Calu3 (cell line): Measurements from ENCODE around the gene STT3A. TPM values are rescaled to one million over a fixed set of nuclear protein-coding genes. Genes with fewer than 3 reads are reported as not detected.

ENCODE experiments used
- Bru-seq: library from RNA; stranded (reverse); fragments of 400-500 nt; gene quantifications from one replicate; lab custom pipeline; 2021; lab: Mats Ljungman, UMichigan
- BruChase-seq, 2 experiments: library from RNA; stranded (reverse); fragments of 400-500 nt; gene quantifications; one replicate each; lab custom pipeline; 2021; lab: Mats Ljungman, UMichigan
- BruUV-seq: library from RNA; stranded (reverse); fragments of 400-500 nt; replicated peaks from 2 replicates; lab custom pipeline; 2021; lab: Mats Ljungman, UMichigan
- CTCF ChIA-PET: fragments of 300-600 bp; sonication (Branson Sonifier 250); formaldehyde crosslinking; loops from one replicate; lab custom pipeline; 2022; ENCODE audit warnings: antibody characterized with exemption; lab: Charles Lee
- DNase-seq: peaks from one replicate; pipeline ENCODE4 v3.0.0; 2022
- H3K27ac Mint-ChIP-seq: one replicate; pipeline ENCODE4 v1.8.0; 2022; ENCODE audit warnings: mixed read lengths; ENCODE audit not compliant: unreplicated experiment
- H3K27me3 Mint-ChIP-seq: one replicate; pipeline ENCODE4 v1.8.0; 2022; ENCODE audit warnings: mixed read lengths; ENCODE audit not compliant: unreplicated experiment
- H3K36me3 Mint-ChIP-seq: one replicate; pipeline ENCODE4 v1.8.0; 2022; ENCODE audit warnings: mild to moderate bottlenecking, moderate library complexity, mixed read lengths; ENCODE audit not compliant: insufficient read depth, unreplicated experiment
- H3K4me1 Mint-ChIP-seq: one replicate; pipeline ENCODE4 v1.8.0; 2022; ENCODE audit warnings: mild to moderate bottlenecking, low read depth, mixed read lengths; ENCODE audit not compliant: unreplicated experiment
- H3K4me3 Mint-ChIP-seq: one replicate; pipeline ENCODE4 v1.8.0; 2022; ENCODE audit warnings: mild to moderate bottlenecking, low read depth, moderate library complexity, mixed read lengths; ENCODE audit not compliant: unreplicated experiment
- H3K9me3 Mint-ChIP-seq: one replicate; pipeline ENCODE4 v1.8.0; 2022; ENCODE audit warnings: low read depth, mixed read lengths; ENCODE audit not compliant: unreplicated experiment
- CTCF ChIP-seq: fragments of 200-600 bp; IDR thresholded peaks from one replicate; pipeline ENCODE4 v1.8.0; 2022; ENCODE audit warnings: antibody characterized with exemption; ENCODE audit not compliant: unreplicated experiment
- intact Hi-C: fragments of 100-400 bp; cut with micrococcal nuclease; formaldehyde crosslinking; loops from one replicate; pipeline ENCODE4 v1.10.0; 2022; ENCODE audit not compliant: unreplicated experiment
- long read RNA-seq: library from polyadenylated mRNA; stranded (forward); transcript quantifications from one replicate; pipeline ENCODE4 v2.0.0, GENCODE V29; 2022
- total RNA-seq: library from RNA; stranded (reverse); gene quantifications from 2 replicates; pipeline ENCODE4 v1.2.3, GENCODE V29; 2022

STT3A gene
- 139 and 168 TPM in 2 replicates for total RNA-seq
- percentile 87 among the genes with signal in this experiment for Bru-seq, nascent RNA
- percentile 92 among the genes with signal in this experiment for BruChase-seq, experiment 1, labeled RNA remaining after a 6-hour chase
- percentile 85 among the genes with signal in this experiment for BruChase-seq, experiment 2, labeled RNA remaining after a 2-hour chase
- long read RNA-seq, full-length matches to known transcripts = 82 of 122 reads
- long read RNA-seq, partial matches to known transcripts = 29 of 122 reads
- long read RNA-seq, other reads (novel, unspliced or antisense) = 11 of 122 reads

GRCh38 chr11:125592305-125593113 is at the start of gene STT3A:
STT3A (plus strand) TSS chr11:125592852; CDS start chr11:125595916, 3,064 bp downstream.
- intact Hi-C loops = no loop called here
- no peaks in the 10 kb centered on the region for H3K27me3 Mint-ChIP-seq
- peak within 1 kb of the TSS; percentile 99 for H3K4me3 Mint-ChIP-seq
- H3K36me3 Mint-ChIP-seq = peaks cover 45% of the 10 kb centered on the region
- peak; percentile 94 for DNase-seq
- TF ChIP-seq CTCF = no peak
- peaks cover 19% of the 10 kb centered on the region for H3K4me1 Mint-ChIP-seq
- BruUV-seq = no TSS peak
- H3K9me3 Mint-ChIP-seq = no peaks in the 10 kb centered on the region
- CTCF ChIA-PET = interaction anchor here (1.0 kb wide), 2 partner anchors 33 to 34 kb away, joined by 3 to 4 read pairs; partner anchors contain the start of gene CHEK1
- H3K27ac Mint-ChIP-seq = peak within 1 kb of the TSS; percentile 100

GRCh38 chr11:125550780-125551179 is 41.9 kb upstream of the STT3A start:
- CTCF ChIA-PET = no interaction called here
- H3K4me3 Mint-ChIP-seq = no peak overlapping the region
- intact Hi-C loops = no loop called here
- no peak for DNase-seq
- no peaks in the 10 kb centered on the region for H3K4me1 Mint-ChIP-seq
- H3K9me3 Mint-ChIP-seq = peaks cover 2% of the 10 kb centered on the region
- BruUV-seq = no TSS peak
- no peaks in the 10 kb centered on the region for H3K36me3 Mint-ChIP-seq
- no peak for TF ChIP-seq CTCF
- H3K27me3 Mint-ChIP-seq = peaks cover 7% of the 10 kb centered on the region
- no peak overlapping the region for H3K27ac Mint-ChIP-seq

- BruUV-seq = no TSS peak
- DNase-seq = no peak
- Mint-ChIP-seq H3K36me3 (no peaks in the 10 kb centered on the region), H3K9me3 (peaks cover 2% of the 10 kb centered on the region), H3K4me1 (no peaks in the 10 kb centered on the region), H3K27me3 (peaks cover 7% of the 10 kb centered on the region), H3K4me3 (no peak overlapping the region), H3K27ac (no peak overlapping the region)
- TF ChIP-seq CTCF = no peak
- intact Hi-C loops = no loop called here
- CTCF ChIA-PET = interaction anchor here (0.7 kb wide), 1 partner anchor 122 kb away, joined by 4 read pairs; no protein-coding TSS in a partner anchor
These were observed 40.8 kb upstream of the STT3A start for GRCh38 chr11:125551835-125552342.

GRCh38 chr11:125552927-125553326 is 39.7 kb upstream of the STT3A start:
- BruUV-seq = no TSS peak

More at GRCh38 chr11:125552927-125553326, 39.7 kb upstream of the STT3A start:
- H3K36me3 Mint-ChIP-seq = no peaks in the 10 kb centered on the region
- no peak overlapping the region for H3K4me3 Mint-ChIP-seq
- H3K4me1 Mint-ChIP-seq = no peaks in the 10 kb centered on the region
- H3K27me3 Mint-ChIP-seq = no peaks in the 10 kb centered on the region
- DNase-seq = no peak
- H3K9me3 Mint-ChIP-seq = peaks cover 2% of the 10 kb centered on the region
- CTCF ChIA-PET = no interaction called here
- no peak for TF ChIP-seq CTCF
- H3K27ac Mint-ChIP-seq = no peak overlapping the region
- intact Hi-C loops = no loop called here
